Breast epithelium (tissue), 4 donors: Measurements from ENCODE around the gene REPS2. TPM values are rescaled to one million over a fixed set of nuclear protein-coding genes. Genes with fewer than 3 reads are reported as not detected.

ENCODE experiments used
- DNase-seq, 2 donors: peaks; one replicate each; pipeline ENCODE4 v3.0.0-alpha.2; 2019; ENCODE audit warnings: low spot score in 2 of 2
- H3K27ac ChIP-seq, 2 donors: fragments of 200-600 bp; sonication (generic) in 1 of 2; one replicate each; pipeline ENCODE4 v1.5.1; 2016 to 2019; ENCODE audit warnings: mild to moderate bottlenecking in 1 of 2
- H3K27me3 ChIP-seq, 2 donors: fragments of 200-600 bp; sonication (generic) in 1 of 2; one replicate each; pipeline versions ENCODE4 v1.5.1 to v1.6.0; 2017 to 2019; ENCODE audit warnings: control low read depth in 1 of 2, mild to moderate bottlenecking in 1 of 2
- H3K36me3 ChIP-seq: fragments of 200-600 bp; one replicate; pipeline ENCODE4 v1.5.1; 2019
- H3K4me1 ChIP-seq, 2 donors: fragments of 200-600 bp; sonication (generic); one replicate each; pipeline ENCODE4 v1.5.1; 2016 to 2019; ENCODE audit warnings: control low read depth in 1 of 2
- H3K4me3 ChIP-seq, 3 donors: fragments of 200-600 bp; sonication (generic); 1 replicate in 2 of 3; 2 replicates in 1 of 3; pipeline ENCODE4 v1.5.1; 2016 to 2019; ENCODE audit warnings: mild to moderate bottlenecking in 3 of 3, moderate library complexity in 2 of 3
- H3K9me3 ChIP-seq, 2 donors: fragments of 200-600 bp; sonication (generic) in 1 of 2; one replicate each; pipeline ENCODE4 v1.5.1; 2016 to 2019; ENCODE audit warnings: control low read depth in 1 of 2
- POLR2A ChIP-seq: fragments of 450-650 bp; IDR thresholded peaks from one replicate; pipeline ENCODE4 v1.6.1; 2016; ENCODE audit warnings: antibody characterized with exemption, mild to moderate bottlenecking, moderate library complexity
- POLR2AphosphoS5 ChIP-seq, 3 donors: sonication (generic); formaldehyde crosslinking; IDR thresholded peaks; one replicate each; pipeline ENCODE4 v1.6.1; 2017; ENCODE audit warnings: antibody characterized with exemption in 3 of 3
- intact Hi-C: fragments of 100-400 bp; cut with DNase I; formaldehyde crosslinking; loops from one replicate; pipeline ENCODE4 v1.15.1; 2023; ENCODE audit warnings: low total_unique reads
- total RNA-seq, 3 donors: library from RNA; depleted of rRNA; stranded (reverse); fragments of >200 nt; gene quantifications; one replicate each; pipeline ENCODE4 v1.1.0, GENCODE V29; 2016
- TF ChIP-seq, protein P1 (sequence below), 3 donors: fragments of 450-650 bp; IDR thresholded peaks; one replicate each; pipeline ENCODE4 v1.5.1; 2016 to 2017; ENCODE audit warnings: antibody characterized with exemption in 3 of 3, mild to moderate bottlenecking in 3 of 3, moderate library complexity in 3 of 3

REPS2 gene
- total RNA-seq, 3 donors from 2014 or later, result 9.6 to 21.4 (median 13.1) TPM

DNA sequence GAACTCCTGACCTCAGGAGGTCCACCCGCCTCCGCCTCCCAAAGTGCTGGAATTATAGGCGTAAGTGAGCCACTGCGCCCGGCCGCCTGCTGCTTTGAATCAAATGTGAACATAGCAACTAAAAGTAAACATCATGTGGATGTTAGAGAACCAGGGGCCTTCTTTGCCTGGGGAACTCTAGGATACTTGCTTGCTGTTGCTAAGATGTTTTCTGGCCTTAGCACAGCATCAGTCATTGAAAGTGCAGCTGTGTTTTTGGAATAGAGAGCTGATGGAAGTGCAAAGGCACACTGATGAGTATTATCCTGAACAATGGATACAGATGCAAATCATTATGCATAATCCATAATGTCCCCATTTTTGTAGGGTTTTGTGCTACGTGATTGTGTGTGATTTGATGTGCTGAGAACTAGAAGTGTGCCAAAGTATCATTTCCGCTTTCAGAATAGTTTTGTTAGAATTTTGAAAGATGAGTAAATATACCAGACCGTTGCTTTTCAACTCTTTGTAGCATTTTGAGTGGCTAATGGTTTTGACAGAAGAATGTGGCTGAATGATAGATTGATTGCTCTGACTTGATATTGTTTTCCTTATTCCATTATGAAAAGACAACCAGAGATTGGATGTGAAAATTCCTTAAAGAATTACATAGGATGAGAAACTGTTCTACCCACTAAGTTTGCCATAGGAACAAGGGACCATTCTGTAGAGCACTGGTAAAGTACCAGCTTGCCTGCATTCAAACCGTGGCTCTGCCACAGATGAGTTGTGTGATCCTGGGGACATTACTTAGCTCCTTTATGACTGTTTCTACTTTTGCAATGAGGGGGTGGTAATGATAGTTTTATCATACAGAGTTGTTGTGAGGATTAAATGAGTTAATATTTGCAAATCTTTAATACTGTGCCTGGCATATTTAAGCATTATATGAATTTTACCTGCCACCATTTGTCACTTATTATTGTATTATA lies 74.7 kb downstream of the REPS2 start:
- Histone ChIP-seq H3K4me1 (no peaks in the 10 kb centered on the region), H3K27me3 (peaks cover 0 to 39% of the 10 kb centered on the region in 2 donors), H3K4me3 (no peak overlapping the region), H3K36me3 (no peaks in the 10 kb centered on the region), H3K27ac (no peak overlapping the region), H3K9me3 (no peaks in the 10 kb centered on the region)
- intact Hi-C loops, result no loop called here
- TF ChIP-seq, protein P1, sequence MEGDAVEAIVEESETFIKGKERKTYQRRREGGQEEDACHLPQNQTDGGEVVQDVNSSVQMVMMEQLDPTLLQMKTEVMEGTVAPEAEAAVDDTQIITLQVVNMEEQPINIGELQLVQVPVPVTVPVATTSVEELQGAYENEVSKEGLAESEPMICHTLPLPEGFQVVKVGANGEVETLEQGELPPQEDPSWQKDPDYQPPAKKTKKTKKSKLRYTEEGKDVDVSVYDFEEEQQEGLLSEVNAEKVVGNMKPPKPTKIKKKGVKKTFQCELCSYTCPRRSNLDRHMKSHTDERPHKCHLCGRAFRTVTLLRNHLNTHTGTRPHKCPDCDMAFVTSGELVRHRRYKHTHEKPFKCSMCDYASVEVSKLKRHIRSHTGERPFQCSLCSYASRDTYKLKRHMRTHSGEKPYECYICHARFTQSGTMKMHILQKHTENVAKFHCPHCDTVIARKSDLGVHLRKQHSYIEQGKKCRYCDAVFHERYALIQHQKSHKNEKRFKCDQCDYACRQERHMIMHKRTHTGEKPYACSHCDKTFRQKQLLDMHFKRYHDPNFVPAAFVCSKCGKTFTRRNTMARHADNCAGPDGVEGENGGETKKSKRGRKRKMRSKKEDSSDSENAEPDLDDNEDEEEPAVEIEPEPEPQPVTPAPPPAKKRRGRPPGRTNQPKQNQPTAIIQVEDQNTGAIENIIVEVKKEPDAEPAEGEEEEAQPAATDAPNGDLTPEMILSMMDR (IDR thresholded peaks at IDR 0.05), result no peak
- TF ChIP-seq POLR2AphosphoS5 (IDR thresholded peaks at IDR 0.05) (no peak), POLR2A (no peak)
- DNase-seq, result no peak

DNA sequence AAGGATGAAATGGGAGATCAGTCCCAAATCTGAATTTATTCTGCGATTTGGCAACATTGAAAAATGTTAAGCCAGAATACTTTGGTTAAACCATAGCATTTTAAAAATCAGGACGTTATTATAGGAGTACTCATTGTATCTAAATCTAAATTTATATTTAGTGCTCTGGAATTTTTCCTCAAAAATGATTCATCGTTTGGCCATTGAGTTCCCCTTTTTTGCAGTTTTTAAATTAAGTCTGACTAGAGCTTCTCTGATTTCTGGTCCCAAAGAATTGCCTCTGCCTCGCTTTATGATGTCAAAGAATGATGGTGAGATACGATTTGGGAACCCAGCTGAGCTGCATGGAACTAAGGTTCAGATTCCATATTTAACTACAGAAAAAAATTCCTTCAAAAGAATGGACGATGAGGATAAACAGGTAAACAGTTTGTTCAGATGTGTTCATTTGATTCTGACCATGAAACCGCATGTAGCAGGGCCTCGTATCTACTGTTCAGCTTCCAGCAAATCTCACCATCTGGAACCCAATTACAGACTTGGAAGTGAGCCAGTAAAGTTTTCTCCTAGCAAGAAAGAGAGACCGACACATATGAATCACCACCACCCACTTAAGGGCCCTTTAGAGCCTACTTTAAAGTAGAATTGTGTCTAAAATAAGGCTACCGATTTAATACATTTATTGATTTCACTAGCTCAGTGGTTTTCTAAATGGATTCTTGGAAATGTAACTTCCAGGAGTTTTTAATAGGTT lies 75.6 kb downstream of the REPS2 start:
- TF ChIP-seq, protein P1 (IDR thresholded peaks at IDR 0.05), result no peak
- TF ChIP-seq POLR2AphosphoS5 (IDR thresholded peaks at IDR 0.05), result no peak
- no peak for TF ChIP-seq POLR2A
- intact Hi-C loops, result no loop called here
- no peak overlapping the region for H3K4me3 ChIP-seq
- no peaks in the 10 kb centered on the region for H3K9me3 ChIP-seq
- DNase-seq, result no peak
- no peaks in the 10 kb centered on the region for H3K36me3 ChIP-seq
- H3K4me1 ChIP-seq, result no peaks in the 10 kb centered on the region
- no peak overlapping the region for H3K27ac ChIP-seq
- peaks cover 0 to 36% of the 10 kb centered on the region in 2 donors for H3K27me3 ChIP-seq

DNA sequence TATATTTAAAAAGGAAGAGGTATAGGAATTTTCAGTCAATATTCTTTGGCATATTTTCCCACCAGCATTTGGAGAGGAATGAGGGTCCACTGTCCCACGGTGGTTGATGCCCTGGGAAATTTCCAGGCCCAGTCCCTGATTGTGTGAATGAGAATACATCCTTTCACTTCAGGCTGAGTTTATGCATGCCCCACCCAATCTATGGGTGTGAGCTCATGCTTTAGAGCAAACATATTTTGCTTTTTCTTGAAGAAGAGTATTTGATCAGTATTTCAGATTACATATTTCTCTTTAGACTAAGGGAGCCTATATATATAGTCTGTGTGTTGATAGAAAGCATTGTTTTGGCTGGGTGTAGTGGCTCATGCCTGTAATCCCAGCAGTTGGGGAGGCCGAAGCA lies 77.2 kb downstream of the REPS2 start:
- intact Hi-C loops, result no loop called here
- Histone ChIP-seq H3K9me3 (no peaks in the 10 kb centered on the region), H3K4me1 (no peaks in the 10 kb centered on the region), H3K27me3 (peaks cover 0 to 34% of the 10 kb centered on the region in 2 donors), H3K36me3 (no peaks in the 10 kb centered on the region), H3K4me3 (no peak overlapping the region), H3K27ac (no peak overlapping the region)
- DNase-seq, result no peak
- TF ChIP-seq POLR2A (no peak), POLR2AphosphoS5 (IDR thresholded peaks at IDR 0.05) (no peak)
- TF ChIP-seq, protein P1 (IDR thresholded peaks at IDR 0.05), result no peak

DNA sequence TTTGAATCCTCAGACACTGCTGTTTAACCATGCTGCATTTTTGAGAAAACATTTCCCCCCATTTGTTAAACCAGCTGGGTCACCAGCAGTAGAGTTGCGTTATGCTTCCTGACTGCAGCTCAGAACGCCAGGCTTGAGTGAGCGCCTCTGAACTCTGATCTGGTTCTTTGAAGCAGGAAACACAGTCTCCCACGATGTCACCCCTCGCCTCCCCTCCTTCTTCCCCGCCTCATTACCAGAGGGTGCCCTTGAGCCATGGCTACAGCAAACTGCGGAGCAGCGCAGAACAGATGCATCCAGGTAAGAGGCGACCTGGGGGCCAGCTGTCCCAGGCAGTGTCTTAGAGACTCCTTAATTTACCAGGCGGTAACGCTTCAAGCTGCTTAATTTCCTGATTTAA lies 78.4 kb downstream of the REPS2 start:
- TF ChIP-seq POLR2AphosphoS5 (IDR thresholded peaks at IDR 0.05), result no peak
- TF ChIP-seq, protein P1 (IDR thresholded peaks at IDR 0.05), result no peak
- no peak for TF ChIP-seq POLR2A
- no peak for DNase-seq
- intact Hi-C loops, result no loop called here
- no peak overlapping the region for H3K4me3 ChIP-seq
- no peaks in the 10 kb centered on the region for H3K9me3 ChIP-seq
- peaks cover 0 to 27% of the 10 kb centered on the region in 2 donors for H3K27me3 ChIP-seq
- no peaks in the 10 kb centered on the region for H3K36me3 ChIP-seq
- H3K4me1 ChIP-seq, result no peaks in the 10 kb centered on the region
- no peak overlapping the region for H3K27ac ChIP-seq
